ENCODE results near the gene SUSD1. TPM values are rescaled to one million over a fixed set of nuclear protein-coding genes. Genes with fewer than 3 reads are reported as not detected.

Gene SUSD1
- total and polyA plus RNA-seq, 2 of the 13 experiments (the other 11 are each of a cell fraction or from before 2014, with no cell fraction given), result 25.9 to 32.3 TPM

DNA sequence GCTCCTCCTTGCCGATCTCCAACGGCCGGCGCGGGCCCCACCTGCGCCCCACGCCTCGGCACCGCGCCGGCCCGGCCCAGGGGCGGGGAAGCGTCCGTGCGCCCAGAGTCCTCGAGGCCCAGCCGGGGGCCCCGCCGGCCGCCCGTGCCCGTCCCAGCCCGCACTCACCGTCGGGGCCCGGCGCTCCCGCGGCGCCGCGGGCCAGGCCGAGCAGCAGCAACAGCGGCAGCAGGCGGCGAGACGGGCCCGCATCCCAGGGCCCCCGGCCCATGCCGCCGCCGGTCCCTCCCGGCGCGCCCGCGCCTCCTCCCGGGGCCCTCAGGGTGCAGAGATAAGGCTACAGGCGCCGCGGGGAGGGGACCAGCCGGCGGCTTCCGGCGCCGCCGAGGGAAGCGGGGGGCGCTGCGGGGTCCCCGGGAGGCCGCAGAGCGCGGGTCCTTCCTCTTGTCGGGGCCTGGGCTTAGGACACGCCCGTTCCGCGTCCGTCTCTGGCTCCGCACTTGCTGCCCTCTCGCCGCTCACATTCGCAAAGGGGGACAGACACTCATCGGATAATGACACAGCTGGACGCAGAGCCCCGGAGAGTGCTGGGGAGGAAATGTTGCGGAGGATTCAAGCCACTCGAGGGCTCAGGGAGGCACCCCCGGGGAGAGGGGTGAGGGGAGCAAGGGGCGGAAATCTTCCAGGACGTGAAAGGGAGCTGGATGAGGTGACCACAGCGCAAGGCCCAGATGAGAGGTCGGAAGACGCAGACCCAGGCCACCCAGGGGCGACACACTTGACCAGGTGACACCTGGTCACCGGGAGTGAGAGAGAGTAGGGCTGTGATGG is at the start of gene SUSD1 (continued):
- TF ChIP-seq ZMYM4 (CRISPR knock-in tag; IDR thresholded peaks at IDR 0.05), result no peak
- TF ChIP-seq, protein P1, sequence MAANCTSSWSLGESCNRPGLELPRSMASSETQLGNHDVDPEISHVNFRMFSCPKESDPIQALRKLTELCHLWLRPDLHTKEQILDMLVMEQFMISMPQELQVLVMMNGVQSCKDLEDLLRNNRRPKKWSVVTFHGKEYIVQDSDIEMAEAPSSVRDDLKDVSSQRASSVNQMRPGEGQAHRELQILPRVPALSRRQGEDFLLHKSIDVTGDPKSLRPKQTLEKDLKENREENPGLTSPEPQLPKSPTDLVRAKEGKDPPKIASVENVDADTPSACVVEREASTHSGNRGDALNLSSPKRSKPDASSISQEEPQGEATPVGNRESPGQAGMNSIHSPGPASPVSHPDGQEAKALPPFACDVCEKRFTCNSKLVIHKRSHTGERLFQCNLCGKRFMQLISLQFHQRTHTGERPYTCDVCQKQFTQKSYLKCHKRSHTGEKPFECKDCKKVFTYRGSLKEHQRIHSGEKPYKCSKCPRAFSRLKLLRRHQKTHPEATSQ (CRISPR knock-in tag; IDR thresholded peaks at IDR 0.05; ENCODE audit: borderline replicate concordance), result no peak
- no peak for TF ChIP-seq GATAD2A (CRISPR knock-in tag; IDR thresholded peaks at IDR 0.05)
- TF ChIP-seq, protein P2, sequence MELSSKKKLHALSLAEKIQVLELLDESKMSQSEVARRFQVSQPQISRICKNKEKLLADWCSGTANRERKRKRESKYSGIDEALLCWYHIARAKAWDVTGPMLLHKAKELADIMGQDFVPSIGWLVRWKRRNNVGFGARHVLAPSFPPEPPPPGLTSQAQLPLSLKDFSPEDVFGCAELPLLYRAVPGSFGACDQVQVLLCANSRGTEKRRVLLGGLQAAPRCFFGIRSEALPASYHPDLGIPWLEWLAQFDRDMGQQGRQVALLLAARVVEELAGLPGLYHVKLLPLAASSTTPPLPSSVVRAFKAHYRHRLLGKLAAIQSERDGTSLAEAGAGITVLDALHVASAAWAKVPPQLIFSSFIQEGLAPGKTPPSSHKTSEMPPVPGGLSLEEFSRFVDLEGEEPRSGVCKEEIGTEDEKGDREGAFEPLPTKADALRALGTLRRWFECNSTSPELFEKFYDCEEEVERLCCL (CRISPR knock-in tag; IDR thresholded peaks at IDR 0.05; ENCODE audit: borderline replicate concordance), result no peak
- TF ChIP-seq THRA (CRISPR knock-in tag; IDR thresholded peaks at IDR 0.05; ENCODE audit: borderline replicate concordance), result no peak
- TF ChIP-seq ARNTL (CRISPR knock-in tag; IDR thresholded peaks at IDR 0.05), result 0 out of 2 replicates have a peak, but pooled peaks have one; percentile 21
- no peak for TF ChIP-seq HMG20A (CRISPR knock-in tag; IDR thresholded peaks at IDR 0.05; ENCODE audit: borderline replicate concordance)
- no peak for TF ChIP-seq ZNF564 (CRISPR knock-in tag; IDR thresholded peaks at IDR 0.05)
- TF ChIP-seq MAZ (IDR thresholded peaks at IDR 0.05; ENCODE audit: borderline replicate concordance, low read depth, low read length), result no peak
- TF ChIP-seq MAZ (CRISPR knock-in tag; IDR thresholded peaks at IDR 0.05; ENCODE audit: low read depth), result peak; percentile 30; the same call in 1 of the 2 replicates
- TF ChIP-seq ZNF558 (CRISPR knock-in tag; IDR thresholded peaks at IDR 0.05; ENCODE audit: borderline replicate concordance), result no peak
- TF ChIP-seq, protein P3, sequence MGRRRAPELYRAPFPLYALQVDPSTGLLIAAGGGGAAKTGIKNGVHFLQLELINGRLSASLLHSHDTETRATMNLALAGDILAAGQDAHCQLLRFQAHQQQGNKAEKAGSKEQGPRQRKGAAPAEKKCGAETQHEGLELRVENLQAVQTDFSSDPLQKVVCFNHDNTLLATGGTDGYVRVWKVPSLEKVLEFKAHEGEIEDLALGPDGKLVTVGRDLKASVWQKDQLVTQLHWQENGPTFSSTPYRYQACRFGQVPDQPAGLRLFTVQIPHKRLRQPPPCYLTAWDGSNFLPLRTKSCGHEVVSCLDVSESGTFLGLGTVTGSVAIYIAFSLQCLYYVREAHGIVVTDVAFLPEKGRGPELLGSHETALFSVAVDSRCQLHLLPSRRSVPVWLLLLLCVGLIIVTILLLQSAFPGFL (CRISPR knock-in tag; IDR thresholded peaks at IDR 0.05), result no peak
- TF ChIP-seq IKZF5 (CRISPR knock-in tag; IDR thresholded peaks at IDR 0.05), result no peak
- TF ChIP-seq, protein P4, sequence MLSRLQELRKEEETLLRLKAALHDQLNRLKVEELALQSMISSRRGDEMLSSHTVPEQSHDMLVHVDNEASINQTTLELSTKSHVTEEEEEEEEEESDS (CRISPR knock-in tag; IDR thresholded peaks at IDR 0.05; ENCODE audit: borderline replicate concordance), result 0 out of 2 replicates have a peak, but pooled peaks have one; percentile 48
- TF ChIP-seq ZNF468 (CRISPR knock-in tag; IDR thresholded peaks at IDR 0.05), result no peak
- 0 out of 2 replicates have a peak, but pooled peaks have one; percentile 22 for TF ChIP-seq ZNF691 (CRISPR knock-in tag; IDR thresholded peaks at IDR 0.05; ENCODE audit: borderline replicate concordance, low read depth)
- no peak for TF ChIP-seq HINFP (CRISPR knock-in tag; IDR thresholded peaks at IDR 0.05; ENCODE audit: low read depth)
- no peak for TF ChIP-seq TP53 (CRISPR knock-in tag; conservative IDR thresholded peaks at IDR 0.05)

Measured in HepG2 (cell line).